Stimulated activated CD8-positive, alpha-beta memory T cell treated with anti-CD3 and anti-CD28 coated beads, Interleukin-15, amount 100 ng/mL, for 24 hours (primary cell): Measurements from ENCODE around the gene POMGNT1.

ENCODE experiments used
- DNase-seq: peaks from one replicate; pipeline ENCODE4 v3.0.0-alpha.2; 2020; ENCODE audit warnings: low read depth

Gene POMGNT1

GRCh38 chr1:46183079-46183847, 15.0 kb downstream of the POMGNT1 start:
- DNase-seq = no peak

- no peak for DNase-seq
Measured at GRCh38 chr1:46181343-46182260, 16.6 kb downstream of the POMGNT1 start.

GRCh38 chr1:46180082-46180616, 18.1 kb downstream of the POMGNT1 start:
- DNase-seq = no peak

GRCh38 chr1:46179138-46180081, 18.8 kb downstream of the POMGNT1 start:
- DNase-seq = no peak

DNA sequence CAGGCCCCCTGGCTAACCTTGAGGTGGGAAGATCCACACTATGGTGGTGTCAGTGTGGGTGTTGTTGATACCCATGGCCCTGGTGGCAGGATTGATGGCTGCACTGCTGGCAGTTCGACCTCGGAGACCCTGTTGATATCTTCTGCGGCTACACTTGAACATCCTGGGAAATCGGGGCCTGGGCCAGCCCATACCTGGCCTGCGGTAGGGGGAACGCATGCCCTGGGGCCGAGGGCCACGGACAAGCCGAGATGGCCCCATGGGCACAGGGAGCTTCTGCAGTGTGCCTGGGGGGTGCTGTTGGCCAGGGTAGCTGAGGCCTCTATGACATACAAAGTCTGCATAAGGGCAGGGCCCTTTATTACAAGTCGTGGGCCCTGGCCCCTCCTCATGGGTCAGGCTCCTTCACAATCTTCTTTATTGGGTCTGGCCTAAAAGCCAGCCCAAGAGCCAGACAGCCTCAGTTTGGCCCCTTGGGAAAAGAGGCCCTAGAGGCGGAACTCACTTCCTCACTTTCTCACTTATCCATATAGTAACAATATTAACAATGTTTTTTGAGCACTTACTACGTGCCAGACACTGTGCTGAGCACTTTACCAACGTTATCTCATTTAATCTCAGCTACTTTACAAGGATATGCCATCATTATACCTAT, 21.9 kb downstream of the POMGNT1 start, which contains the start of gene P3R3URF:
Gene P3R3URF (minus strand): TSS at position 278 of the 655 bp plus-strand sequence. CDS start 17 bp downstream, at position 261.
- DNase-seq = no peak

DNA sequence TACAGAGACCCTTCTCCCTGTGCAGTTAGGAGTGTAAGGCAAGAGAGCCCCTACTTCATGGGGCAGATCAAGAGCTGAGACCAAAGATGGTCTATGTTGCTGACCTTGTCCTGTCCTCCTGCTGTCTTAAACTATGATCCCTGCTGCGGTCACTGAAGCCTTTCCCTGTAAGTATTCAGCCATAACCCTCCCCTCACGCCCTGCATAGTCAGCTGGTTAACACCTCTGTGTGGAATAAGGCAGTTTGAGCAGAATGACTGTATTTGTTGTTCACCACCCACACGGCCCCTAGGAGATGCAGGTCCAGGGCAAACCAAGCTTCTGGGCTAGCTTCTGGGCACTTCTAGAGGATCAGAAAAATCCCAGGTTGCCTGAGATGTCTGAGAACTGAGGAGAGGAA, 23.0 kb downstream of the POMGNT1 start:
- DNase-seq = no peak

DNA sequence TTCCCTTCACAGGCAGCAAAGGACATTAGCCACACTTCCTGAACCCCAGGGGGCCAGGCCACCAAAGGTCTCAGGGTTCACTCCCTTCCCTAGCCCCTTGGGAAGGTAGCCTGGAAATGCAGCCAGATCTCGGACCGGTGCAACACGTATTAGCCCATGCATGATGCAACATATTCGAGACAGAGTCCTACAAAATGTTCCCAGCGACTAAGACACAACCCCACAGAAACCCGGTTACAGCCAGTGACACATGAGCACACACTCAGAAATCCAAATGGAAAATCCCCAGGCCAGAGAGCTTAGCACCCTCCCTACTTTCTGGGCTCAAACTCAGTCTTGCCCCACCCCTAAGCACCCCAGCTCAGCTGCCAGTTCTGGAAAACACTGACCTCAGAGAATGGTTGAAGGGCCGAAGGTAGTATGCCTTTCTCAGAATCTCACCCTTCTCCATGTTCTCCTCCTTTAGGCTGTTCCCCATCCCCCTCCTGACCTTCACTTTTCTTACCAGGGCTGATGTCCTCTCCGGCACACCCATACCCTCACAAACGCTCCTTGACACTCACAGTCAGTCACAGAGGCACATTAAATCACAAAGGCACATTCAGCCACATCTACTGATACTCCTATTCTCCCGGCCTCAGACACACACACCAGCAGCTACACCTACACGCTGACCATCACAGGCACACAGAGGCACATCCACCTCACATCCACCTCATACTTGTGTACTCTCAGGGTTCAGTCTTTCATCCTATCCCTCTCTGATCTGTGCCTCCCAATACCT, 23.6 kb downstream of the POMGNT1 start, which contains the start of gene TSPAN1:
Gene TSPAN1 (plus strand): TSS at position 640 of the 784 bp plus-strand sequence. CDS start 6,021 bp downstream, outside the sequence.
- no peak for DNase-seq

DNA sequence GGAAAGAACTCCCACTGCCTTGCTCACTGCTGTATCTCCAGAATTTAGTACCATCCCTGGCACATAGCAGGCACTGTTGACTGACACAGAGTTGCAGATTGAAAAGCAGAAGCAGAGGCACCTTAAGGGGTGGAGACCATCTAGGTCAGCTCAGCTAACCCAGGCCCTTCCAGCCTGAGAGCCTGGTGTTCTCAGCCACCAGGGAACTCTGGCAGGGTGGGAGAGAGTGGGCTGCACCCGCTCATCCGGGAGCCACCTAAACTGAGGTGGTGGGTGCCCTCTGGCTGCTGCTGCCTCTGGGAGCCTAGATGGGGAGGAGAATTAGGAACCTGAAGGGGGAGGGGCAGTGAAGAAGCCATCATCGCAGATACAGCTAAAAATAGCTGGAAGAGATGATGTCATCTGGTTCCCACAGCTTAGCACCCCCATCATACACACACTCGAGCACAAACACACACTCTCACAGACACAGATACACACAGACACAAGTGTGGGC, 24.8 kb downstream of the POMGNT1 start:
- no peak for DNase-seq

- no peak for DNase-seq
Measured at GRCh38 chr1:46172321-46172720, 25.9 kb downstream of the POMGNT1 start.

GRCh38 chr1:46171871-46172270, 26.4 kb downstream of the POMGNT1 start:
- no peak for DNase-seq

GRCh38 chr1:46171351-46171750, 26.9 kb downstream of the POMGNT1 start:
- no peak for DNase-seq

- no peak for DNase-seq
Measured at GRCh38 chr1:46169811-46170454, 28.3 kb downstream of the POMGNT1 start.

GRCh38 chr1:46168477-46168876, 29.8 kb downstream of the POMGNT1 start:
- DNase-seq = no peak

- DNase-seq = no peak
Measured at GRCh38 chr1:46166521-46167462, 31.4 kb downstream of the POMGNT1 start.

DNA sequence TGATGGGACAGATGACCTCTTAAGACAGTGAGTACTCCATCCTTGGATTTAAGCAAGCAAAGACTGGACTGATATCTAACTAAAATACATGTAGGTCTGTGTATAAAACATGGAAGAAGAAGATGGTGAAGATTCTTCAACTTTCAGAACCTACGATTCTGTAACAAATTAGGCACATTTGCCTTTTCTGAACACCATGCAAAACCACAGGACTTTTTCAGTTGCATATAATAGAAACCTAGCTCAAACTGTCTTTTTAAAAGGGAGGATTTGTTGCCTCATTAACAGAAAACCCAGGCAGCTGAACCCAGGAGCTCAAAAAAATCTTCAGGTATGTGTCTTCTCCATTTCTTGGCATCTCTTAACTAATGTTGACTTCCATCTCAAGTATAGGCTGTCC, 38.0 kb downstream of the POMGNT1 start:
- DNase-seq = no peak

DNA sequence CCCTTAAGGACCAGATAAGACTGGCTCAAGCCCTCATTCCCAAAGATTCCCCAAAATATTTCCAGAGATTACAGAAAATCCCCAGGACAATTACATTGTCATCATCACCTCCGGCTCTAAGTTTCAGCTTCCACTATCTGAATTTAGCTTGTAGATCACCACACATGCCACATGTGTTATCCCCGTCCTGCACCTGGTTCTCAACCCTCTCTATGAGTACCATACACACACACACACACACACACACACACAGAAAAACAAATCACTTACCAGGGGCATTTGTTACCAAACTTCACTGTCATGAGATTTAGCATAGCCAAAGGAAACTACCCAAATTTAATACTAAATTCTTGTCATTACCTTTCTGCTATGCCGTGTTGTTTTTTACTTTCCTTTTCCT, 38.7 kb downstream of the POMGNT1 start:
- DNase-seq = no peak

- no peak for DNase-seq
Measured at GRCh38 chr1:46158312-46159281, 39.6 kb downstream of the POMGNT1 start.
